Activated T-helper 2 cell treated with anti-CD3 and anti-CD28 coated beads, Interferon-gamma antibody, Interleukin-2, Interleukin-4, amounts not matched to agents 10 μg/mL and 5 μg/mL and 100 μg/mL, durations not matched to agents 14 hours and 24 hours and 36 hours (primary cell): ENCODE measurements around the gene SLAMF8. TPM values are rescaled to one million over a fixed set of nuclear protein-coding genes. Genes with fewer than 3 reads are reported as not detected.

ENCODE experiments used
- total RNA-seq: library from RNA; stranded (reverse); gene quantifications from 2 replicates; pipeline ENCODE4 v1.2.3, GENCODE V29; 2022

The SLAMF8 gene
- total RNA-seq, 1 donor from 2014 or later, result 0.34 TPM

Other genes starting within 250 kb of the SLAMF8 start
- gene APCS, start 239.0 kb upstream of the SLAMF8 start, total RNA-seq, result not detected in 2 replicates
- not detected in 2 replicates for gene CRP, start 112.3 kb upstream of the SLAMF8 start, total RNA-seq
- 26.2 and 32.6 TPM in 2 replicates for gene DUSP23, start 45.9 kb upstream of the SLAMF8 start, total RNA-seq
- not detected in 2 replicates for gene FCRL6, start 24.5 kb upstream of the SLAMF8 start, total RNA-seq
- gene VSIG8, start 35.8 kb downstream of the SLAMF8 start, total RNA-seq, result not detected in 2 replicates
- gene CFAP45, start 73.3 kb downstream of the SLAMF8 start, total RNA-seq, result 1.5 and 2.3 TPM in 2 replicates
- 558 and 578 TPM in 2 replicates for gene TAGLN2, start 98.6 kb downstream of the SLAMF8 start, total RNA-seq
- not detected in 2 replicates for gene IGSF9, start 118.7 kb downstream of the SLAMF8 start, total RNA-seq
- gene SLAMF9, start 127.4 kb downstream of the SLAMF8 start, total RNA-seq, result not detected in 2 replicates
- gene PIGM, start 205.1 kb downstream of the SLAMF8 start, total RNA-seq, result 6.7 and 7.1 TPM in 2 replicates
- gene KCNJ10, start 243.3 kb downstream of the SLAMF8 start, total RNA-seq, result 0.11 TPM in 1 of 2 replicates, not detected in the other